HG03280 (cell line): Measurements from ENCODE around the gene APH1B.

Experiments
- ATAC-seq: cut with Tn5 transposase; IDR thresholded peaks from one replicate; pipeline ENCODE4 v1.9.1; 2021; ENCODE audit warnings: mild to moderate bottlenecking, moderate library complexity; ENCODE audit not compliant: unreplicated experiment

Gene APH1B

GRCh38 chr15:63349156-63349555, 71.8 kb downstream of the APH1B start:
- ATAC-seq, result no peak

GRCh38 chr15:63349621-63350020, 72.2 kb downstream of the APH1B start:
- no peak for ATAC-seq

GRCh38 chr15:63350178-63350621, 72.8 kb downstream of the APH1B start:
- no peak for ATAC-seq

- ATAC-seq, result no peak
Measured at GRCh38 chr15:63351170-63351569, 73.8 kb downstream of the APH1B start.

GRCh38 chr15:63352808-63353207, 75.4 kb downstream of the APH1B start:
- ATAC-seq, result no peak

- no peak for ATAC-seq
Measured at GRCh38 chr15:63353261-63353660, 75.9 kb downstream of the APH1B start.

GRCh38 chr15:63353887-63354286, 76.5 kb downstream of the APH1B start:
- ATAC-seq, result no peak

GRCh38 chr15:63354821-63355650, 77.6 kb downstream of the APH1B start:
- ATAC-seq, result no peak

- ATAC-seq, result no peak
Measured at GRCh38 chr15:63357061-63357460, 79.7 kb downstream of the APH1B start.

- ATAC-seq, result no peak
Measured at GRCh38 chr15:63357731-63358130, 80.3 kb downstream of the APH1B start.

- no peak for ATAC-seq
Measured at GRCh38 chr15:63358241-63359029, 81.0 kb downstream of the APH1B start.
